LNCAP (cell line): ENCODE results near the gene KDM6A.

Experiments used
- TF ChIP-seq, protein P1 (sequence below): fragments of 450-650 bp; IDR thresholded peaks from 2 replicates; pipeline ENCODE4 v1.5.1; 2017; ENCODE audit warnings: mild to moderate bottlenecking

Gene KDM6A

DNA sequence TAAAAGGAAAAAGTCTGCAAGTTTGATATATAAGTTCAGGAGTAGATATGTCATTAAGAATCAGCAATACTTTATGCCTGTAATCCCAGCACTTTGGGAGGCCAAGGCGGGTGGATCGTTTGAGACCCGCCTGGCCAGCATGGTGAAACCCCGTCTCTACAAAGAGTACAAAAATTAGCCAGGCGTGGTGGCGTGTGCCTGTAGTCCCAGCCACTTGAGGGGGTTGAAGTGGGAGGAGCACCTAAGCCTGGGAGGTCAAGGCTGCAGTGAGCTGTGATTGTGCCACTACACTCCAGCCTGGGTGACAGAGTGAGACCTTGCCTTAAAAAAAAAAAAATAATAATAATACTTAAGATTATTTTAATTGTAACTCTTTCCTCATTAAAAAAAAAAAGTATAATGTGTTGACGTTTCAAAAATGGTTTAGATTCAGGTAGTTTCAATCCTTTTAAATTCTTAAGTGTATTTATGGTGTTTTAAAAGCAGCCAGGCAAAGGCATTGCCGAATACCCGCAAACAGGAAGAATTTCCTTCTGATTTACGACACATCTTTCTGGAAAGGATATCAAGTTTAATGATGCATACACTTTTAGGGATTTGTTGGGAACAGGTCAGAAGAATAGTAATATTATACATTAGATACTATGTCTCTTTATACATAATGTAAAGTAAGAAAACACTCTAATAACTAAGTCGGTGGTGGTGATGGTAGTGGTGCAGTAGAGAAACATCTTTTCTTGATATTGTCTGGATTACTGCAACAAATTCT, 80.9 kb downstream of the KDM6A start:
- TF ChIP-seq, protein P1, sequence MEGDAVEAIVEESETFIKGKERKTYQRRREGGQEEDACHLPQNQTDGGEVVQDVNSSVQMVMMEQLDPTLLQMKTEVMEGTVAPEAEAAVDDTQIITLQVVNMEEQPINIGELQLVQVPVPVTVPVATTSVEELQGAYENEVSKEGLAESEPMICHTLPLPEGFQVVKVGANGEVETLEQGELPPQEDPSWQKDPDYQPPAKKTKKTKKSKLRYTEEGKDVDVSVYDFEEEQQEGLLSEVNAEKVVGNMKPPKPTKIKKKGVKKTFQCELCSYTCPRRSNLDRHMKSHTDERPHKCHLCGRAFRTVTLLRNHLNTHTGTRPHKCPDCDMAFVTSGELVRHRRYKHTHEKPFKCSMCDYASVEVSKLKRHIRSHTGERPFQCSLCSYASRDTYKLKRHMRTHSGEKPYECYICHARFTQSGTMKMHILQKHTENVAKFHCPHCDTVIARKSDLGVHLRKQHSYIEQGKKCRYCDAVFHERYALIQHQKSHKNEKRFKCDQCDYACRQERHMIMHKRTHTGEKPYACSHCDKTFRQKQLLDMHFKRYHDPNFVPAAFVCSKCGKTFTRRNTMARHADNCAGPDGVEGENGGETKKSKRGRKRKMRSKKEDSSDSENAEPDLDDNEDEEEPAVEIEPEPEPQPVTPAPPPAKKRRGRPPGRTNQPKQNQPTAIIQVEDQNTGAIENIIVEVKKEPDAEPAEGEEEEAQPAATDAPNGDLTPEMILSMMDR, result no peak

DNA sequence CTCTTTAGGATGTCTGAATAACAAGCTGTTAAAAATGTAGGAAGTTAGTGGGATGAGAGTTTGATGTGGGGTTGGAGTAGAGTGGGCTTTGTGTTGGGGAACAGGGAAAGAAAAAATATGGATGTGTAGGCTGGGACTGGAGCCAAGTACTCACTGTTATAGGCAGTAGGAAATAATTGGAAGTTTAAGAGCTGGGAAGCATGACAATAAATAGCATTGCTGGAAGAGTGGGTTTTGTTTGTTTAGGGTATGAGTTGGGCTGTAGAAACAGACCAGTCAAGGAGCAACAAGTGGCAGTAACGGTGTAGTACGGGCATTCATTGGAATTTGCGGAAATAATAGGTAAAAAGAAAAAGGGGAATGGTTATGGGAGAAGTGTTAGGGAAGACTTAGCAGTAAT, 81.6 kb downstream of the KDM6A start:
- TF ChIP-seq, protein P1, result no peak

DNA sequence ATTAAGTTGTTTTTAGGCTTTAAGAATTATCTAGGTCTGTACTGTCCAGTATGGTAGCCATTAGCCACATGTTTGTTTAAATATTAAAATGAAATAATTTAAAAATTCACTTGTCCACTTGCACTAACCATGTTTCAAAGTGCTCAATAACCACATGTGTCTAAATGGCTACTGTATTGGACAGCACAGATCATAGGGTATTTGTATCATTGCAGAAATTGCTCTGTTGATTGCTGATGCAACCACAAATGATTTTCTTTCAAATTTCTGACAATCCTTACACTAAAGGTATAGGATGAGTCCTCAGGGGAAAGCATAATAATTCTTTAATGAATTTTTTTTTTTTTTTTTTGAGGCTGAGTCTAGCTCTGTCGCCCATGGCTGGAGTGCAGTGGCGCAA, 84.9 kb downstream of the KDM6A start:
- TF ChIP-seq, protein P1, result no peak

DNA sequence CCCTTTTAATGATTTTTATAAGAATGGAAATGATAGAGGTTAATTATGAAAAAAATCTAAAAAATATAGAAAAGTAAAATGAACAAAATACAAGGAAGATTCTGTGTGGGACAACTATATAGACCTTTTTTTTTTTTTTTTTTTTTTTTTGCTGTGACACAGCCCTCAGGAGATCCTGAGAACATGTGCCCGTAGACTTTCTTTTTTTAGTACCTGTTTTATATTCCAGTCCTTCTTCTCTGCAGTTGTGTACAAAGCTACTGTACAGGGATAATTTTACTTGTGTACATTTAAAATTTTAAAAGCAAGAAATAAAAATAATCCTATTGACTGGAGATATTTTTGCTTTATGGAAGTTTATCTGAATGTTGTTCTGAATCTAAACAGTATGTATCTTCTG, 85.5 kb downstream of the KDM6A start:
- TF ChIP-seq, protein P1, result no peak

DNA sequence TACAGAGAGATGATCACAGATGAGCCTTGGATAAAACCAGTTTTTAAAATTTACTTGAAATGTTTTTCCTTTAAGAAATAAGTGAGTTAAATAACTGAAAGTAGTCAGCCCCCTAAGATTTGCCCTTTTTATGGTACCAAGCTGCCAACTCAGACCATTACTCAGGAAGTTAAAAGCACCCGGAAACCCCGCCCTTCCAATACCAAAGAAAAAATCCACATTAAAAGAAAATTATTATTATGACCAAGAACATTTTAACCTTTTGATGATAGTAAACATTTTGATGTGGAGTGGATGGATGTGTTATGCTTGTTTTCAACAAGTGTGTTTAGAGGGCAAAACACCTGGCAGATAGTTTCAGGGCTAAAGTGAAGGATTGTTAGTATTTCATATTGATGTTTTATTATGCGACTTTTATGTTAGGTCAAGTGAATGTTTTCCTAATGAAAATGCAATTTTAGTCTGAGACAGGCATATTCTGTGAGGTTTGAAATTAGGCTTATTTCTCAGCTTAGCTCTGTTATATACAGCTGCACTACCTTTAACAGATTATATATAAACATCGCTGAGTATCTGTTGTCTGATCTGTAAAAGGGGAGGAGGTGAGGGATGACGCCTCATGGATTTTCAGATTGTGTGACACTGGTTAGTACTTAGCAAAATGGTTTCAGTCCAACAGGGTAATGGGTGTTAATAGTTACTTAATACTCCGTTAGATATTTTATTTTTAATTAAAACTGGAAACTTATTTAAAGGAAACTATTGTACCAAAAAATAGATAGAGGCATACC, 89.0 kb downstream of the KDM6A start:
- TF ChIP-seq, protein P1, result no peak

DNA sequence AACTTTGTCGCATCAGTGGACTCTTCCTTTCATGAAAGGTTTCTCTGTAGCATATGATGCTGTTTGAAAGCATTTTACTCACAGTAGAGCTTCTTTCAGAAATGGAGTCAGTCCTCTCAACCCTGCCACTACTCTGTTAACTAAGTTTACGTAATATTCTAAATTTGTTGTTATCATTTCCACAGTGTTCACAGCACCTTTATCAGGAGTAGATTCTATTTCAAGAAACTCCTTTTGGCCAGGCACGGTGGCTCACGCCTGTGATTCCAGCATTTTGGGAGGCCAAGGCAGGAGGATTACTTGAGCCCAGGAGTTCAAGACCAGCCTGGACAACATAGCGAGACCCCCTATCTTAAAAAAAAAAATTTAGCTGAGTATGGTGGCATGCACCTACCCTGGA, 90.0 kb downstream of the KDM6A start:
- TF ChIP-seq, protein P1, result no peak

DNA sequence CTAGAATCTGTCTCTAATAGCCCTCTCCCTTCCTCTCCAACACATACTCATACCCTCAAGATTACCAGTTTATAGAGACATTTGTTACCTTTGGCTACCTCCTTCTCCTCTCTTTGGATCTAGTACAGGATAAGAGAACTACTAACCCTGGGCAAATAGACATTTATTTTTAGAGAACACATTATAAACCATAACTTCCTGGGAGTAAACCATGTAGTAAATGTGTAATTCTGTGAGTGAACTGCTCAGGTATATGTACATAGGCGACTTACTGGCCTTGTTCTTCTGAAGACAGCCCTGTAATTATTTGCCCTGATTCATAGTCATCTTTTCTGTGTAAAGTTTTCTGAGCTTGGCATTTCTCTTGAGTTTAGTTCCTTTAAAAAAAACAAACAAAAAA, 94.2 kb downstream of the KDM6A start:
- TF ChIP-seq, protein P1, result no peak
